Right cardiac atrium (tissue), 5 donors: ENCODE measurements around the gene MEIS2. TPM values are rescaled to one million over a fixed set of nuclear protein-coding genes. Genes with fewer than 3 reads are reported as not detected.

Experiments
- ATAC-seq, 2 donors: fragments of 200-7000 bp; cut with Tn5 transposase; one replicate each; pipeline versions ENCODE4 v1.8.0 to v1.9.1; 2020; ENCODE audit warnings: moderate library complexity in 2 of 2, mild to moderate bottlenecking in 1 of 2
- DNase-seq, 3 donors: peaks; one replicate each; pipeline ENCODE4 v3.0.0-alpha.2; 2020
- H3K27ac ChIP-seq: one replicate; pipeline ENCODE4 v1.5.1; 2013; ENCODE audit warnings: mild to moderate bottlenecking, low read length, control low read depth, moderate library complexity
- H3K27me3 ChIP-seq: one replicate; pipeline ENCODE4 v1.6.1; 2013; ENCODE audit not compliant: control insufficient read depth, insufficient read depth
- H3K4me1 ChIP-seq: one replicate; pipeline ENCODE4 v1.6.1; 2013; ENCODE audit warnings: low read length; ENCODE audit not compliant: control insufficient read depth, insufficient read depth
- H3K4me3 ChIP-seq: one replicate; pipeline ENCODE4 v1.5.1; 2013; ENCODE audit warnings: low read length, control low read depth
- H3K9me3 ChIP-seq: one replicate; pipeline ENCODE4 v1.6.1; 2013; ENCODE audit warnings: low read length; ENCODE audit not compliant: control insufficient read depth
- WGBS: extraction: QIAGEN DNeasy Blood & Tissue Kit; methylation state at CpG from one replicate; pipeline ENCODE4 v1.1.7; 2013; 5-methylcytosine and 5-hydroxymethylcytosine counted together
- intact Hi-C, 4 donors: fragments of 100-400 bp; cut with DNase I; formaldehyde crosslinking; loops; one replicate each; pipeline versions ENCODE4 v1.11.0 to v1.14.0; 2022 to 2023
- polyA plus RNA-seq: library from polyadenylated mRNA; stranded (reverse); fragments of 200-250 nt; gene quantifications from one replicate; pipeline ENCODE4 v1.2.3, GENCODE V29; 2013
- total RNA-seq, 4 donors: library from RNA; stranded (reverse); fragmentation: NEBNext Ultra II Directional; extraction: Animal tissue kit (Norgen Biotek cat#: 25700); gene quantifications; one replicate each; pipeline ENCODE4 v1.2.1, GENCODE V29; 2021
- donor health status: healthy with polysubstance abuse.
- donor health status: DM: no; HTN: yes; CAD: no.
- donor health status: DM: no; HTN: no; CAD: no.
- donor health status: DM: no; HTN: yes; CAD: no; lungs with severe emphysema.
- donor health status: DM: yes; HTN: yes; CAD: no.

The MEIS2 gene
- total and polyA plus RNA-seq, 5 donors = 14.8 to 33.4 (median 29.6) TPM

DNA sequence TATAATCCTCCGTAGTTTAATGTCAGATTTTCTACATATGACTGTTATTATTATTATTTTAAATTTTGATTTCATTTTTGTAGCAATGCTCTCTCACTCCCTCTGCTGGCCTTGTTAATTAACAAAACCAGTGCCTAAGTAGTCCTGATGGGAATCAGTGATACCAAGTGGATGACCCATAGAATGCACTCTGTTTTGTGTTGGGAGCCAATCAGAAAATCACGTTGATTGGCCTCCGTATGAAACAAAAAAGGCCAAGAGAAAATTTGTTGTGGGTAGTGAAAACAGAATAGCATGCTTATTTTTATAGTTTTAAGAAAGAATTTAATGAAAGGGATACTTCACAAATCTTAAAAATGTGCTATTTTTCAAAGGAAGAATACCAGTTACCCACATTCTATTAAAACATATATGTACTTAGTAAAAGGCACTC is 34.4 kb upstream of the MEIS2 start:
- no peak overlapping the region for H3K4me3 ChIP-seq
- no peak for DNase-seq
- peak; percentile 64 to 75 for ATAC-seq
- WGBS = 33% methylated on average over 3 of the region's 3 CpGs
- H3K9me3 ChIP-seq = no peaks in the 10 kb centered on the region
- no peaks in the 10 kb centered on the region for H3K27me3 ChIP-seq
- intact Hi-C loops = loop anchor here (2.0 to 10.0 kb wide), 4 partner anchors 250 to 630 kb away; no protein-coding TSS in a partner anchor
- no peaks in the 10 kb centered on the region for H3K4me1 ChIP-seq
- H3K27ac ChIP-seq = no peak overlapping the region

- Histone ChIP-seq H3K4me1 (no peaks in the 10 kb centered on the region), H3K27ac (no peak overlapping the region), H3K27me3 (no peaks in the 10 kb centered on the region), H3K4me3 (no peak overlapping the region), H3K9me3 (no peaks in the 10 kb centered on the region)
- intact Hi-C loops = loop anchor here (2.0 to 10.0 kb wide), 4 partner anchors 249 to 629 kb away; no protein-coding TSS in a partner anchor
- DNase-seq (no peak), ATAC-seq (peak in 1 of 2 donors; percentile 23)
- 73% methylated on average over 1 of the region's 1 CpG for WGBS
Measured at GRCh38 chr15:37134244-37134643, 33.9 kb upstream of the MEIS2 start.

DNA sequence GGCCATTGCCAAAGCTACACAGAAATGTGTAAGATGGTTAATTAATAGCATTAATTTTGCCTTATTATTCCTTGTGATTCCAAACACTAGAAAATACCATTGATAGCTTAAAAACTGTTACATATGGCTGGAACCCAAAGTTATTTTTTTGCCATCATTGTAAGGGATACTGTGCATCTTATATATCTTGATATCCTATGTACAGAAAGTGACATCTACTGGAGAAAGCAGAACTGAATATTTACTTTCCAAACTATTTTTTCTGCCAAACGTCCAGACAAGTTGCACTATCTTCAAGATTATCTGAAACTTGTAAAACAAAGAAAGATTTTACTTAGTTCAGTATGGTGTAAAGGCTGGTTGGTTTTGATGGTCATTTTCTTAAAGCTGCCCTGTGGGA is 33.3 kb upstream of the MEIS2 start:
- Histone ChIP-seq H3K9me3 (no peaks in the 10 kb centered on the region), H3K4me3 (no peak overlapping the region), H3K27me3 (no peaks in the 10 kb centered on the region), H3K4me1 (no peaks in the 10 kb centered on the region), H3K27ac (no peak overlapping the region)
- DNase-seq (no peak), ATAC-seq (no peak)
- intact Hi-C loops = loop anchor here (2.0 to 10.0 kb wide), 4 partner anchors 249 to 629 kb away; no protein-coding TSS in a partner anchor
- 0% methylated on average over 1 of the region's 1 CpG for WGBS

DNA sequence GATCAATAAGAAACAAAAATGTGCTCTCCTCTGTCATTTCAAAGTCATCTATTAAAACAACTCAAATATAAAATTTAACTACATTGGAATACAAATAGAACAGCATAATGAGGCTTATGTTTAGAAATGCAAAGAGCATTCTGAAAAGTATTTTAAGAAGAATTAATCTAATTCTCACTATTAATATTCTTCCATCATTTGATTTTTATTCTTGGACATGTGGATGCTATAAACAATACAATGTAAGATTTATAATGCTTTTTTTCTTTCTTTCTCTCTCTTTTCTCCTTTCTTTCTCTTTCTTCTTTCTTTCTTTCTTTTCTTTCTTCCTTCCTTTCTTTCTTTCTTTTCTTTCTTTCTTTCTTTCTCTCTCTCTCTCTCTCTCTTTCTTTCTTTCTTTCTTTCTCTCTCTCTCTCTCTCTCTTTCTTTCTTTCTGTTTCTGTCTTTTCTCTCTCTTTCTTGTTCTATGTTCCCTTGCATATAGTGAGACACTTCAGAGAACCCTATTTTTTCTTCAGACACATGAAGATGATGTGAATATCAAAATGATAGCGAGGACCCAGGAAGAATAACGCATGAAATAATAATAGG is 32.6 kb upstream of the MEIS2 start:
- H3K4me3 ChIP-seq = no peak overlapping the region
- ATAC-seq = no peak
- WGBS = 93% methylated on average over 2 of the region's 2 CpGs
- no peak for DNase-seq
- intact Hi-C loops = loop anchor here in 3 of 4 donors (5.0 to 10.0 kb wide), 3 partner anchors 248 to 628 kb away; no protein-coding TSS in a partner anchor
- no peaks in the 10 kb centered on the region for H3K9me3 ChIP-seq
- no peak overlapping the region for H3K27ac ChIP-seq
- no peaks in the 10 kb centered on the region for H3K4me1 ChIP-seq
- H3K27me3 ChIP-seq = no peaks in the 10 kb centered on the region

DNA sequence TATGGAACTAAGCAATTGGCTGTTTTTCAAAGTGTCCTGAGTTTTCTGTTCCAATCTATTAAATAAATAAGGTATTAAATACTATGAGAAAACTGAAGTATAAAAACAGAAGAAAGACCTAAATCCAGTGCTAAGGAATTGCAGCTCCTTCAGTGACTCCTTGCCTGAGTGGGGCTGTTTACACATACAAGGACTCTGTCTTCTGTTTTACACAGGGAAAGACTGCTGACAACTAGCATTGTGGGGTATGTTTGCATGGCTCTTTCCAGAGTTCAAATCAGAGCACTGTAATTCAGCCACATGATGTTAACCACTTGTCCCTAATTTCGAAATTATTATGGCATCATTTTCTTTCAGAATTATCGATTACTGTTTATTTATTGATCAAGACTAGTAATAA is 31.3 kb upstream of the MEIS2 start:
- H3K4me1 ChIP-seq = no peaks in the 10 kb centered on the region
- H3K9me3 ChIP-seq = no peaks in the 10 kb centered on the region
- intact Hi-C loops = loop anchor here in 3 of 4 donors (5.0 to 10.0 kb wide), 3 partner anchors 247 to 627 kb away; no protein-coding TSS in a partner anchor
- no peak for DNase-seq
- WGBS = 41% methylated on average over 2 of the region's 2 CpGs
- ATAC-seq = no peak
- no peak overlapping the region for H3K27ac ChIP-seq
- no peaks in the 10 kb centered on the region for H3K27me3 ChIP-seq
- H3K4me3 ChIP-seq = no peak overlapping the region

GRCh38 chr15:37130356-37130755 is 30.0 kb upstream of the MEIS2 start:
- no peak for DNase-seq
- Histone ChIP-seq H3K4me3 (no peak overlapping the region), H3K4me1 (no peaks in the 10 kb centered on the region), H3K27me3 (no peaks in the 10 kb centered on the region), H3K27ac (no peak overlapping the region), H3K9me3 (no peaks in the 10 kb centered on the region)
- no peak for ATAC-seq
- intact Hi-C loops = loop anchor here in 3 of 4 donors (5.0 to 10.0 kb wide), 3 partner anchors 246 to 626 kb away; no protein-coding TSS in a partner anchor
- 67% methylated on average over 4 of the region's 4 CpGs for WGBS

- Histone ChIP-seq H3K9me3 (no peaks in the 10 kb centered on the region), H3K4me1 (no peaks in the 10 kb centered on the region), H3K27me3 (no peaks in the 10 kb centered on the region), H3K27ac (no peak overlapping the region), H3K4me3 (no peak overlapping the region)
- ATAC-seq (no peak), DNase-seq (no peak)
- WGBS = 68% methylated on average over 4 of the region's 4 CpGs
- intact Hi-C loops = no loop called here
Measured at GRCh38 chr15:37125143-37125542, 24.8 kb upstream of the MEIS2 start.

- no peak for ATAC-seq
- intact Hi-C loops = no loop called here
- Histone ChIP-seq H3K4me1 (no peaks in the 10 kb centered on the region), H3K27me3 (no peaks in the 10 kb centered on the region), H3K27ac (no peak overlapping the region), H3K4me3 (no peak overlapping the region), H3K9me3 (no peaks in the 10 kb centered on the region)
- no peak for DNase-seq
Measured at GRCh38 chr15:37124331-37124730, 24.0 kb upstream of the MEIS2 start.

GRCh38 chr15:37122703-37123102 is 22.4 kb upstream of the MEIS2 start:
- peak in 1 of 2 donors; percentile 40 for ATAC-seq
- peak in 1 of 3 donors; percentile 18 for DNase-seq
- H3K9me3 ChIP-seq = no peaks in the 10 kb centered on the region
- 68% methylated on average over 1 of the region's 1 CpG for WGBS
- intact Hi-C loops = no loop called here
- H3K27ac ChIP-seq = no peak overlapping the region
- H3K27me3 ChIP-seq = no peaks in the 10 kb centered on the region
- H3K4me1 ChIP-seq = no peaks in the 10 kb centered on the region
- no peak overlapping the region for H3K4me3 ChIP-seq

- ATAC-seq (no peak), DNase-seq (no peak)
- 90% methylated on average over 1 of the region's 1 CpG for WGBS
- Histone ChIP-seq H3K4me3 (no peak overlapping the region), H3K9me3 (no peaks in the 10 kb centered on the region), H3K27ac (no peak overlapping the region), H3K27me3 (no peaks in the 10 kb centered on the region), H3K4me1 (no peaks in the 10 kb centered on the region)
- intact Hi-C loops = no loop called here
Measured at GRCh38 chr15:37121492-37121891, 21.1 kb upstream of the MEIS2 start.

- Histone ChIP-seq H3K9me3 (no peaks in the 10 kb centered on the region), H3K4me3 (no peak overlapping the region), H3K4me1 (no peaks in the 10 kb centered on the region), H3K27me3 (no peaks in the 10 kb centered on the region), H3K27ac (no peak overlapping the region)
- DNase-seq (no peak), ATAC-seq (no peak)
- intact Hi-C loops = no loop called here
- WGBS = 94% methylated on average over 1 of the region's 1 CpG
Measured at GRCh38 chr15:37117030-37117429, 16.7 kb upstream of the MEIS2 start.
